ENCODE data around the gene ADGRG3.

ADGRG3 gene

DNA sequence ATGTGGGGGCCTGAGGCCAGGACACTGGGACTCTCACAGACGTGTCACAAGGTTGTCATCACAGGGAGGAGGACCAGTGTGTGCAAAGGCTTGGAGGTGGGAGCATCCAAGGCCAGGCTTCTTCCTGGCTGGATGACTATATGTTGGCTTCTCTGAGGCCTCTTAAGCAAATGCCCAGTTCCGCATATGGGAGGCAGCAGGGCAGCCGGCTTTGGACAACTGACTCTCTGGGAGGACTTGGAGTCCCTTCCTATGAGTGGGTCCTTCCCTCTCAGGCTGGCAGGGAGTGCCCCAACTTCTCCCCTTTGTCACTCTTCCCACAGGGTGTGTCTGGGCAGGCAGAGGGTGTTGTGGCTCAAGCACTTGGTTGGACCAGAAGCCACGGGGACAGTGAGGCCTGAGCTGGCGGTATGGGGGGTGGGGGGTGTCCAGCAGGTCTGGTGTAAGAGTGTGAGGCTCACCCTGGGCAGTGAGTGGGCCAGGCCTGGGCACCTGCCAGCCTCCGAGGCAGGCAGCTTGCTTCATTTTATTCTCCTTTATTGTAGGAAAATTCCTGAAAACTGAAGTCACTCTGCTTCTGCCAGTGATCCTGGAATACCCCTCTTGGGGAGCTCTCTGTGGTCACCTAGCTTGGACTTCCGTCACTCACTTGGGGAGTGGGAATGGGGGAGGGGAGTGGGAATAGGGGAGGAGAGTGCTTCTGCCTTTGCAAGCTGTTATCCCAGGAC is 24.8 kb upstream of the ADGRG3 start:
- H3K4me3 ChIP-seq (ENCODE audit: low read depth, low read length): no peak overlapping the region
- TF ChIP-seq, protein P1, sequence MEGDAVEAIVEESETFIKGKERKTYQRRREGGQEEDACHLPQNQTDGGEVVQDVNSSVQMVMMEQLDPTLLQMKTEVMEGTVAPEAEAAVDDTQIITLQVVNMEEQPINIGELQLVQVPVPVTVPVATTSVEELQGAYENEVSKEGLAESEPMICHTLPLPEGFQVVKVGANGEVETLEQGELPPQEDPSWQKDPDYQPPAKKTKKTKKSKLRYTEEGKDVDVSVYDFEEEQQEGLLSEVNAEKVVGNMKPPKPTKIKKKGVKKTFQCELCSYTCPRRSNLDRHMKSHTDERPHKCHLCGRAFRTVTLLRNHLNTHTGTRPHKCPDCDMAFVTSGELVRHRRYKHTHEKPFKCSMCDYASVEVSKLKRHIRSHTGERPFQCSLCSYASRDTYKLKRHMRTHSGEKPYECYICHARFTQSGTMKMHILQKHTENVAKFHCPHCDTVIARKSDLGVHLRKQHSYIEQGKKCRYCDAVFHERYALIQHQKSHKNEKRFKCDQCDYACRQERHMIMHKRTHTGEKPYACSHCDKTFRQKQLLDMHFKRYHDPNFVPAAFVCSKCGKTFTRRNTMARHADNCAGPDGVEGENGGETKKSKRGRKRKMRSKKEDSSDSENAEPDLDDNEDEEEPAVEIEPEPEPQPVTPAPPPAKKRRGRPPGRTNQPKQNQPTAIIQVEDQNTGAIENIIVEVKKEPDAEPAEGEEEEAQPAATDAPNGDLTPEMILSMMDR (conservative IDR thresholded peaks at IDR 0.05; ENCODE audit: low read depth, low read length): no peak
- DNase-seq (ENCODE audit: low read depth): no peak

DNA sequence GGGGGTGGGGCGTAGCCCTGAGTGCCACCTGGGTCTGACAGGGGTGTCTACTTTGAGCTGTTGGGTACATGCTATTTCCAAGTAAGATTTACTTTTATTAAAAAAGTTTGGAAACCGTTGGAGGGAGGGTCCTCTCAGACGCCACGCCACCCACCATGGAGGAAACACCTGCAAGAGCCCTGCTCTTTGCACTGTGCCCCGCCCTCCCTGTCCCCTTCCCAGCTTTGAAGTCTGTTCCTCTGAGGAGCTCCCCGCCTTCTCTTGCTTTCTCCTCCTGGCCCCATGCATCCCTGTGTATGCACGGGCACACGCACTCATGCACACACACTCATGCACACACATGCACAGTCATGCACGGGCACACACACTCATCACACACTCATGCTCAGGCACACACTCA is 24.2 kb upstream of the ADGRG3 start:
- H3K4me3 ChIP-seq (ENCODE audit: low read depth, low read length): no peak overlapping the region
- TF ChIP-seq, protein P1 (conservative IDR thresholded peaks at IDR 0.05; ENCODE audit: low read depth, low read length): no peak
- no peak for DNase-seq (ENCODE audit: low read depth)

DNA sequence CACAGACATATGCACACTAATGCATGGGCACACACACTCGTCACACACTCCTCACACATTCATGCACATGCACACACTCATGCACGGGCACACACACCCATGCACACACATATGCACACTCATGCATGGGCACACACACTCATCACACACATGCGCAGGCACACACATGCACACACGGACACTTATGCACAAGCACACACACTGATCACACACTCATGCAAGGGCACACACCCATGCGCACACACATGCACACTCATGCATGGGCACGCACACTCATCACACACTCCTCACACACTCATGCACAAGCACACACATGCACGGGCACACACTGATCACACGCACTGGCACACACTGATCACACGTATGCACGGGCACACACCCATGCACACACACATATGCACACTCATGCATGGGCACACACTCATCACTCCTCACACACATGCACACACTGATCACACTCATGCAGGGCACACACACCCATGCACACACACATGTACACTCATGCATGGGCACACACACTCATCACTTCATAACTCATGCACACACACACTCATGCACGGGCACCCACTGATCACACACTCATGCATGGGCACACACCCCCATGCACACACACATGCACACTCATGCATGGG is 23.6 kb upstream of the ADGRG3 start:
- H3K4me3 ChIP-seq (ENCODE audit: low read depth, low read length): no peak overlapping the region
- no peak for DNase-seq (ENCODE audit: low read depth)
- TF ChIP-seq, protein P1 (conservative IDR thresholded peaks at IDR 0.05; ENCODE audit: low read depth, low read length): no peak

DNA sequence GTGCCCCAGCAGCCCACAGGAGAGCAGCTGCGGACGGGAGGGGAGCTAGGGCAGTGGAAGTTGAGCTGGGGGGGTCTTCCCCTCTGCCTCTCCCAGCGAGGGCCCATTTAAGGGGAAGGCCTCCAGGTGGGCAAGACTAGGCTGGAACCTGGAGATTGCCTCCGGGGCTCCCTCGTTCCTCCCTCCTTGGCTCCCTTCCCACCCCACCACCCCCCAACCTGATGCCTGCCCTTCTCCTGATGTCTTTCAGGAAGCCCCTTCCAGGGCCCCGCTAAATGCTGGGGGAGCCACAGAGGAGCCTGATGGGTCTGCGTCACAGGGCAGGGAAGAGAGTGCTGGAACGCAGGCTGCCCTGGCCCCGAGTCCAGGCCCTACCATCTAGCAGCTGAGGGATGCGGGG is 22.9 kb upstream of the ADGRG3 start:
- DNase-seq (ENCODE audit: low read depth): no peak
- TF ChIP-seq, protein P1 (conservative IDR thresholded peaks at IDR 0.05; ENCODE audit: low read depth, low read length): no peak
- no peak overlapping the region for H3K4me3 ChIP-seq (ENCODE audit: low read depth, low read length)

DNA sequence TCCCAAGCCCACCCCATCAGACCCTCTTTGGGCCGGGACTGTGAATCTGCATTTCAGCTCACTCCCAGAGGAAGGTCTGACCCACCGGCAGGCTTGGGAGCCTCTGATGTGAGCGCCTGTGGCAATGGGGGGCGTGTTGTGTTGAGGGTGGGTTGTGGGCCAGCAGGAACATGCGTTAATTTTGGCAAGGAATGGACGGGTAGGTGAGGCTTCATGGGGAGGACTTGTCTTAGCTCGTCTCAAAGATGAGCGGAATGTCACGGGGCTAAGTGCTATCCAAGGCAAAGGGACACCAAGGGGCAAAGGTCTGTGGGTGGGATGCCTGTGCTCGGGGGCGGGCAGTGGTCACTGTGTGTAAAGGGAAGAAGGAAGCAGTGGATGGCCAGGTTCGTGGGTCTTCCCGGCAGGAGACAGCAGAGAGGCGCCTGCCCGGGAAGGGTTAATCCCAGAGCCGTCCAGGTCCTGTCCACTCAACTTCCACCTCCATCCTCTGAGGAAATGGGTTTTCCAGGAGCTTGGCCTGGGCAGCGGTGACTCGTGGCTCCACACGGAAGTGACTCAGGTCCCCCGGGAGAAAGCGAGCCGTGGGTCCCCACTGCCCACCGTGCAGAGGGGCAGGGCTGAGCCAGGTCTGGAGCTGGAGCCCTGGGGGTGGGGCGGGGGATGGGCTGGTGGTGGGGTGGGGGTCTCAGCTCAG is 22.3 kb upstream of the ADGRG3 start:
- no peak for DNase-seq (ENCODE audit: low read depth)
- no peak overlapping the region for H3K4me3 ChIP-seq (ENCODE audit: low read depth, low read length)

DNA sequence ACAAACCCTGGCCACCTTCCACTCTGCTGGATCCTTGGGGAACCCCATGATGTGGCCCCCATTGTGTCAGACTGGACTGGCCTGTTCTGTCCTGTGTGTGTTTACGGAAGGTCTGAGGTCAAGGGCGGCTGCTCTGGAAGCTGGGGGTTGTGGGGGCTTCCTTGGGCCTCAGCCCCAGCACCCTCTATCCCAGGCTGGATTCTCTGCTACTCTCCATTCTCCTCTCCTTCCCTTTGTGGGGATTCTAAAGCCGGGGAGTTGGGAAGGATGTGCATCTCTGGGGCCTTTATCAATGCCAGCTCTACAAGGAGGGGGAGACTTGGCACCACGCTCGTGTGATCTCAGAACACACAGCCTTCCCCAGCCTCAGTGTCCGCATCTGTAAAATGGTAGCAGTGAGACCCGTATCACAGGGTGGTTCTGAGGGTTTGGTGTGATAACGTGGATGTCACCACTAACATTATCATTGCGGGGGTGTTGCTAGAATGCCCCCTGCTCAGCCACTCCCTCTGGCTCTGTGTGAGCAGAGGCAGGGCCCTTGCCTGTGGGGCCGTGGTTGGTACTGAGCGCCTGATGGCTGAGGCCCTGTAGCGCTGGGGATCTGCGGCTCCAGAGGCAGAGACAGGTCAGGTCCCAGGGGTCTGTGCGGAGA is 21.6 kb upstream of the ADGRG3 start:
- H3K4me3 ChIP-seq (ENCODE audit: low read depth, low read length): no peak overlapping the region
- TF ChIP-seq, protein P1 (conservative IDR thresholded peaks at IDR 0.05; ENCODE audit: low read depth, low read length): no peak
- DNase-seq (ENCODE audit: low read depth): no peak

More for the DNA sequence above, 22.3 kb upstream of the ADGRG3 start:
- TF ChIP-seq, protein P1 (conservative IDR thresholded peaks at IDR 0.05; ENCODE audit: low read depth, low read length): no peak
